Left lung (tissue), 10 donors: ENCODE results near the gene INHA. TPM values are rescaled to one million over a fixed set of nuclear protein-coding genes. Genes with fewer than 3 reads are reported as not detected.
A peak's percentile ranks its signal among the peaks of the same experiment; 100 is the strongest.

Experiments used
- ATAC-seq: fragments of 200-7000 bp; cut with Tn5 transposase; one replicate; pipeline ENCODE4 v1.9.1; 2020; ENCODE audit warnings: moderate library complexity
- DNase-seq, 4 donors: peaks; one replicate each; pipeline ENCODE4 v3.0.0-alpha.2; 2013 to 2020
- H3K27ac ChIP-seq, 2 donors: fragments of 200-600 bp; sonication (generic) in 1 of 2; one replicate each; pipeline versions ENCODE4 v1.5.0 to v1.8.0; 2020 to 2021
- H3K27me3 ChIP-seq, 2 donors: fragments of 200-600 bp; sonication (generic) in 1 of 2; one replicate each; pipeline versions ENCODE4 v1.5.0 to v1.8.0; 2020 to 2021
- H3K36me3 ChIP-seq, 2 donors: fragments of 200-600 bp; sonication (generic) in 1 of 2; one replicate each; pipeline versions ENCODE4 v1.5.0 to v1.8.0; 2020 to 2021
- H3K4me1 ChIP-seq, 2 donors: fragments of 200-600 bp; one replicate each; pipeline ENCODE4 v1.8.0; 2021
- H3K4me3 ChIP-seq, 2 donors: fragments of 200-600 bp; sonication (generic) in 1 of 2; one replicate each; pipeline versions ENCODE4 v1.5.0 to v1.8.0; 2020 to 2021; ENCODE audit warnings: mild to moderate bottlenecking in 1 of 2
- H3K9me3 ChIP-seq, 2 donors: fragments of 200-600 bp; sonication (generic) in 1 of 2; one replicate each; pipeline versions ENCODE4 v1.5.0 to v1.8.0; 2020 to 2021
- CTCF ChIP-seq, 2 donors: fragments of 200-600 bp; sonication (generic) in 1 of 2; IDR thresholded peaks; one replicate each; pipeline versions ENCODE4 v1.5.0 to v1.8.0; 2021; ENCODE audit warnings: antibody characterized with exemption in 2 of 2
- intact Hi-C, 2 donors: fragments of 100-400 bp; cut with DNase I; formaldehyde crosslinking; loops; one replicate each; pipeline versions ENCODE4 v1.11.2 to v1.14.2; 2022
- polyA plus RNA-seq, 6 donors: library from polyadenylated mRNA; unstranded; fragments of 120-200 nt; gene quantifications; one replicate each; pipeline ENCODE4 v1.2.1, GENCODE V29; 2013; ENCODE audit not compliant: insufficient read length in 6 of 6
- total RNA-seq, 2 donors: library from RNA; stranded (reverse); fragmentation: NEBNext Ultra II Directional; extraction: Animal tissue kit (Norgen Biotek cat#: 25700); gene quantifications; one replicate each; pipeline ENCODE4 v1.2.1, GENCODE V29; 2021
- donor health status: DM: no; HTN: yes; CAD: no.
- donor health status: DM: no; HTN: no; CAD: no.

Gene INHA
- total and polyA plus RNA-seq, 8 donors: 0.37 to 1.9 (median 1.0) TPM

- H3K9me3 ChIP-seq: no peaks in the 10 kb centered on the region
- TF ChIP-seq CTCF (IDR thresholded peaks at IDR 0.05): no peak
- H3K27me3 ChIP-seq: no peaks in the 10 kb centered on the region
- intact Hi-C loops: no loop called here
- ATAC-seq (peak; percentile 16), DNase-seq (no peak)
- peaks cover 8 to 12% of the 10 kb centered on the region in 2 donors for H3K4me1 ChIP-seq
- peaks cover 0 to 12% of the 10 kb centered on the region in 2 donors for H3K36me3 ChIP-seq
- H3K4me3 ChIP-seq: peak overlapping the region; percentile 61 to 63
- peak overlapping the region; percentile 92 to 93 for H3K27ac ChIP-seq
These were observed 24.9 kb downstream of the INHA start for GRCh38 chr2:219596954-219597551.

- intact Hi-C loops: no loop called here
These were observed 25.6 kb downstream of the INHA start, which contains the start of gene STK11IP for GRCh38 chr2:219597552-219598307. Gene STK11IP (plus strand): TSS chr2:219597857. CDS start chr2:219598120, 263 bp downstream.

GRCh38 chr2:219598308-219599078 is 26.4 kb downstream of the INHA start:
- ATAC-seq: no peak
- peaks cover 0 to 24% of the 10 kb centered on the region in 2 donors for H3K36me3 ChIP-seq
- H3K9me3 ChIP-seq: no peaks in the 10 kb centered on the region
- intact Hi-C loops: no loop called here
- peaks cover 8 to 16% of the 10 kb centered on the region in 2 donors for H3K4me1 ChIP-seq
- peak overlapping the region; percentile 61 to 63 for H3K4me3 ChIP-seq
- no peak for TF ChIP-seq CTCF (IDR thresholded peaks at IDR 0.05)
- DNase-seq: no peak
- no peaks in the 10 kb centered on the region for H3K27me3 ChIP-seq
- peak overlapping the region; percentile 92 to 93 for H3K27ac ChIP-seq

More at GRCh38 chr2:219597552-219598307, 25.6 kb downstream of the INHA start, which contains the start of gene STK11IP:
- Histone ChIP-seq H3K4me1 (peaks cover 8 to 12% of the 10 kb centered on the region in 2 donors), H3K27ac (peak within 1 kb of the TSS; percentile 92 to 93), H3K9me3 (no peaks in the 10 kb centered on the region), H3K27me3 (no peaks in the 10 kb centered on the region), H3K4me3 (peak within 1 kb of the TSS; percentile 61 to 63), H3K36me3 (peaks cover 0 to 18% of the 10 kb centered on the region in 2 donors)
- ATAC-seq (peak; percentile 98), DNase-seq (peak; percentile 97 to 99 (median 98))
- TF ChIP-seq CTCF (IDR thresholded peaks at IDR 0.05): no peak

GRCh38 chr2:219603771-219604170 is 31.7 kb downstream of the INHA start:
- ATAC-seq: peak; percentile 50
- Histone ChIP-seq H3K4me3 (no peak overlapping the region), H3K27me3 (no peaks in the 10 kb centered on the region), H3K27ac (peak overlapping the region in 1 of 2 donors; percentile 70), H3K36me3 (peaks cover 0 to 75% of the 10 kb centered on the region in 2 donors), H3K4me1 (peaks cover 0 to 15% of the 10 kb centered on the region in 2 donors), H3K9me3 (no peaks in the 10 kb centered on the region)
- intact Hi-C loops: no loop called here
- TF ChIP-seq CTCF (IDR thresholded peaks at IDR 0.05): no peak
- DNase-seq: no peak
